HEK293 (cell line): ENCODE results near the gene IL1RN.

ENCODE experiments used
- CTCF ChIA-PET: fragments of 350-600 bp; formaldehyde crosslinking; extraction: SDS; loops from one replicate; lab custom pipeline; 2021; ENCODE audit warnings: antibody characterized with exemption; lab: Yijun Ruan, JAX
- POLR2A ChIA-PET: fragments of 300-600 bp; formaldehyde crosslinking; extraction: SDS; loops from one replicate; lab custom pipeline; 2020; ENCODE audit warnings: antibody characterized with exemption, inconsistent platforms; lab: Yijun Ruan, JAX
- H3K27ac ChIP-seq: fragments of 200-500 bp; sonication (Bioruptor generic); 2 replicates; pipeline ENCODE4 v1.5.1; 2014; ENCODE audit warnings: low read depth, low read length, control low read depth, inconsistent platforms; ENCODE audit errors: extremely low read depth
- H3K36me3 ChIP-seq, 2 experiments: fragments of 200-500 bp in 1 of 2; sonication (Bioruptor generic) in 1 of 2; 1 replicate in 1 of 2; 2 replicates in 1 of 2; pipeline ENCODE4 v1.5.1; 2014 to 2017; ENCODE audit warnings: inconsistent platforms in 2 of 2, low read length in 2 of 2; ENCODE audit not compliant: control insufficient read depth in 2 of 2, insufficient read depth in 1 of 2
- H3K4me1 ChIP-seq: fragments of 200-500 bp; sonication (Bioruptor generic); 2 replicates; pipeline ENCODE4 v1.5.1; 2014; ENCODE audit warnings: mild to moderate bottlenecking, low read length, inconsistent platforms; ENCODE audit not compliant: control insufficient read depth, insufficient read depth
- H3K4me3 ChIP-seq: 2 replicates; pipeline ENCODE4 v1.5.1; 2011; ENCODE audit warnings: low read depth, mild to moderate bottlenecking, control low read depth, low read length, moderate library complexity
- H3K9me3 ChIP-seq: fragments of 200-500 bp; sonication (Bioruptor generic); 2 replicates; pipeline ENCODE4 v1.5.1; 2014; ENCODE audit warnings: low read depth, low read length, inconsistent platforms; ENCODE audit not compliant: control insufficient read depth, insufficient read depth
- EGR2 ChIP-seq: fragments of 450-650 bp; formaldehyde crosslinking; IDR thresholded peaks from 2 replicates; pipeline ENCODE4 v1.5.1; 2016; ENCODE audit warnings: low read depth, missing biosample characterization, missing genetic modification characterization
- GLIS2 ChIP-seq: fragments of 450-650 bp; formaldehyde crosslinking; IDR thresholded peaks from 2 replicates; pipeline ENCODE4 v1.5.1; 2016; ENCODE audit warnings: missing biosample characterization, missing genetic modification characterization
- RBAK ChIP-seq: fragments of 450-650 bp; formaldehyde crosslinking; IDR thresholded peaks from 2 replicates; pipeline ENCODE4 v1.5.1; 2016; ENCODE audit warnings: missing biosample characterization, missing genetic modification characterization
- TCF7L2 ChIP-seq: IDR thresholded peaks from 2 replicates; pipeline ENCODE4 v1.6.1; 2011; ENCODE audit warnings: low read depth, mild to moderate bottlenecking, inconsistent platforms, low read length, moderate library complexity, borderline replicate concordance
- YY2 ChIP-seq: fragments of 450-650 bp; formaldehyde crosslinking; IDR thresholded peaks from 2 replicates; pipeline ENCODE4 v1.5.1; 2016; ENCODE audit warnings: missing biosample characterization, missing genetic modification characterization
- ZBTB21 ChIP-seq: fragments of 450-650 bp; formaldehyde crosslinking; IDR thresholded peaks from 2 replicates; pipeline ENCODE4 v1.5.1; 2017; ENCODE audit warnings: missing biosample characterization, missing genetic modification characterization
- ZEB2 ChIP-seq: fragments of 450-650 bp; formaldehyde crosslinking; IDR thresholded peaks from 2 replicates; pipeline ENCODE4 v1.5.1; 2016; ENCODE audit warnings: missing biosample characterization, missing genetic modification characterization
- ZFHX2 ChIP-seq: fragments of 450-650 bp; formaldehyde crosslinking; conservative IDR thresholded peaks from 2 replicates; pipeline ENCODE4 v1.5.1; 2016; ENCODE audit warnings: missing biosample characterization, missing genetic modification characterization
- ZNF114 ChIP-seq: fragments of 450-650 bp; formaldehyde crosslinking; IDR thresholded peaks from 2 replicates; pipeline ENCODE4 v1.5.0; 2017; ENCODE audit warnings: missing biosample characterization, missing genetic modification characterization
- ZNF292 ChIP-seq: fragments of 450-650 bp; formaldehyde crosslinking; IDR thresholded peaks from 2 replicates; pipeline ENCODE4 v1.5.1; 2016; ENCODE audit warnings: low read depth, missing biosample characterization, missing genetic modification characterization, borderline replicate concordance
- ZNF398 ChIP-seq: fragments of 450-650 bp; formaldehyde crosslinking; IDR thresholded peaks from 2 replicates; pipeline ENCODE4 v1.5.1; 2017; ENCODE audit warnings: missing biosample characterization, missing genetic modification characterization
- ZNF585B ChIP-seq: fragments of 450-650 bp; formaldehyde crosslinking; IDR thresholded peaks from 2 replicates; pipeline ENCODE4 v1.5.1; 2016; ENCODE audit warnings: missing biosample characterization, missing genetic modification characterization
- ZNF629 ChIP-seq: fragments of 450-650 bp; formaldehyde crosslinking; IDR thresholded peaks from 2 replicates; pipeline ENCODE4 v1.5.1; 2017; ENCODE audit warnings: missing biosample characterization, missing genetic modification characterization
- ZNF664 ChIP-seq: fragments of 450-650 bp; formaldehyde crosslinking; IDR thresholded peaks from 2 replicates; pipeline ENCODE4 v1.5.1; 2016; ENCODE audit warnings: missing biosample characterization, missing genetic modification characterization
- ZNF768 ChIP-seq: fragments of 450-650 bp; formaldehyde crosslinking; IDR thresholded peaks from 2 replicates; pipeline ENCODE4 v1.5.1; 2018; ENCODE audit warnings: missing biosample characterization, mild to moderate bottlenecking, missing genetic modification characterization
- TF ChIP-seq, protein P1 (sequence below): fragments of 450-650 bp; formaldehyde crosslinking; IDR thresholded peaks from 2 replicates; pipeline ENCODE4 v1.5.1; 2016; ENCODE audit warnings: missing biosample characterization, missing genetic modification characterization, low read depth
- TF ChIP-seq, protein P2 (sequence below): fragments of 450-650 bp; formaldehyde crosslinking; IDR thresholded peaks from 2 replicates; pipeline ENCODE4 v1.5.1; 2016; ENCODE audit warnings: missing biosample characterization, missing genetic modification characterization

Gene IL1RN

DNA sequence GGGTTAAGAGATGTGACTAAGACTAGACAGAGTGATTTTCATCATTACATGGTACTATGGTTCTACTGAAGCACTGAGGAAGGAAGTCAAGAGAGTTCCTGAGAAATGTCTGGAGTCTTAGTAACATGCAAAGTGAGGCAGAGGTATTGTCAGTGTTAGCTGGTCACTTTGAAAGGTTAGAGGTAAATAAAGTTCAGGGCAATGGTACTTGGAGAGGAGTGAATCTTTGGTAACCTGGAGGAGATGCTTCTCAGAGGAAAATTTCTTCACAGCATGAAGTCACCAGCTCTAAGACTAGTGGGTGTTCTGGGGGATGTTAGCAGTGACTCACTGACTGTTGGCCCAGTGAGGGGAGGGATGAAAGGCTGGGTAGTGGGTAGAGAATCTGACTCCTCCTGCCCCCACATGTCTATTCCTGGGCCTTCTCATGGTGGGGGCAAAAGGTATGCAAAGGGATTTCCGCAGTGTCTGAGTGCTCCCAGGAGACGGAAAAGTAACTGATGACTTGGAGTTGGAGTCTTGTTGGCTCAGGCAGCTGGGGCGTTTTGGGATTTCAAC lies 23.3 kb upstream of the IL1RN start:
- Histone ChIP-seq H3K4me3 (no peak overlapping the region), H3K27ac (no peak overlapping the region), H3K4me1 (no peaks in the 10 kb centered on the region), H3K9me3 (no peaks in the 10 kb centered on the region), H3K36me3 (no peaks in the 10 kb centered on the region)
- TF ChIP-seq ZNF768 (no peak), ZNF398 (tag by site-specific recombination) (peak; percentile 40; the same call in 1 of the 2 replicates), EGR2 (peak; percentile 95), ZFHX2 (peak; percentile 91), ZEB2 (tag by site-specific recombination) (no peak)
- ChIA-PET CTCF (interaction anchor here (0.6 to 1.5 kb wide), 3 partner anchors 24 to 266 kb away, joined by 3 to 5 read pairs (median 4); no protein-coding TSS in a partner anchor), POLR2A (no interaction called here)

- H3K4me3 ChIP-seq = no peak overlapping the region
- no peak overlapping the region for H3K27ac ChIP-seq
- CTCF ChIA-PET = interaction anchor here (1.5 to 1.9 kb wide), 2 partner anchors 25 to 94 kb away, joined by 4 to 5 read pairs; no protein-coding TSS in a partner anchor
- TF ChIP-seq, protein P1, sequence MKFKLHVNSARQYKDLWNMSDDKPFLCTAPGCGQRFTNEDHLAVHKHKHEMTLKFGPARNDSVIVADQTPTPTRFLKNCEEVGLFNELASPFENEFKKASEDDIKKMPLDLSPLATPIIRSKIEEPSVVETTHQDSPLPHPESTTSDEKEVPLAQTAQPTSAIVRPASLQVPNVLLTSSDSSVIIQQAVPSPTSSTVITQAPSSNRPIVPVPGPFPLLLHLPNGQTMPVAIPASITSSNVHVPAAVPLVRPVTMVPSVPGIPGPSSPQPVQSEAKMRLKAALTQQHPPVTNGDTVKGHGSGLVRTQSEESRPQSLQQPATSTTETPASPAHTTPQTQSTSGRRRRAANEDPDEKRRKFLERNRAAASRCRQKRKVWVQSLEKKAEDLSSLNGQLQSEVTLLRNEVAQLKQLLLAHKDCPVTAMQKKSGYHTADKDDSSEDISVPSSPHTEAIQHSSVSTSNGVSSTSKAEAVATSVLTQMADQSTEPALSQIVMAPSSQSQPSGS = peak; percentile 57; the same call in 1 of the 2 replicates
- TF ChIP-seq ZNF629 (tag by site-specific recombination) (peak; percentile 82), ZNF114 (tag by site-specific recombination) (no peak), ZNF664 (tag by site-specific recombination) (peak; percentile 52; the same call in 1 of the 2 replicates), ZNF585B (tag by site-specific recombination) (no peak), ZBTB21 (tag by site-specific recombination) (peak; percentile 76)
- TF ChIP-seq, all 188 proteins: peak for 4
- POLR2A ChIA-PET = no interaction called here
- Histone ChIP-seq H3K36me3 (no peaks in the 10 kb centered on the region), H3K9me3 (no peaks in the 10 kb centered on the region), H3K4me1 (no peaks in the 10 kb centered on the region)
Observed at GRCh38 chr2:113105047-113105785, 22.2 kb upstream of the IL1RN start.

DNA sequence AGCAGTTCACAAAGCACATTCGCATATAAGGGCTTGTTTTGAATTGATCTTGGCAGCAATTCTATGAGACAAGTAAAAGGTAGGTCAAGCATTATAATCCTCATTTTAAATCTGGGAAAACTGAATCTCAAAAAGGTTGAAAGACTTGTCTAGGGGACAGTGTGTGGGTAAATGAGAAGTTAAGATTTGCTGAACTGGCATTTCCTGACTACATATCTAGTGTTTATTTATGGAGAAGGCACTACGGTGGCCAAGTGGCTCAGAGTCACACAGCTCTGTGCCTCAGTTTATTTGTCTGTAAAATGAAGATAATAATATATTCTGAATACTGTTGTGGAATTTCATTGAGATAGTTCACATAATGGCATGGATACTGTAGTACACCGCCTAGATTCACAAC lies 16.3 kb upstream of the IL1RN start:
- no peak overlapping the region for H3K4me3 ChIP-seq
- no peaks in the 10 kb centered on the region for H3K4me1 ChIP-seq
- ChIA-PET POLR2A (no interaction called here), CTCF (no interaction called here)
- H3K36me3 ChIP-seq = no peaks in the 10 kb centered on the region
- no peaks in the 10 kb centered on the region for H3K9me3 ChIP-seq
- no peak overlapping the region for H3K27ac ChIP-seq
- TF ChIP-seq TCF7L2 (no peak), ZNF292 (no peak), RBAK (no peak), YY2 (tag by site-specific recombination) (no peak), GLIS2 (tag by site-specific recombination) (no peak)
- TF ChIP-seq, protein P2, sequence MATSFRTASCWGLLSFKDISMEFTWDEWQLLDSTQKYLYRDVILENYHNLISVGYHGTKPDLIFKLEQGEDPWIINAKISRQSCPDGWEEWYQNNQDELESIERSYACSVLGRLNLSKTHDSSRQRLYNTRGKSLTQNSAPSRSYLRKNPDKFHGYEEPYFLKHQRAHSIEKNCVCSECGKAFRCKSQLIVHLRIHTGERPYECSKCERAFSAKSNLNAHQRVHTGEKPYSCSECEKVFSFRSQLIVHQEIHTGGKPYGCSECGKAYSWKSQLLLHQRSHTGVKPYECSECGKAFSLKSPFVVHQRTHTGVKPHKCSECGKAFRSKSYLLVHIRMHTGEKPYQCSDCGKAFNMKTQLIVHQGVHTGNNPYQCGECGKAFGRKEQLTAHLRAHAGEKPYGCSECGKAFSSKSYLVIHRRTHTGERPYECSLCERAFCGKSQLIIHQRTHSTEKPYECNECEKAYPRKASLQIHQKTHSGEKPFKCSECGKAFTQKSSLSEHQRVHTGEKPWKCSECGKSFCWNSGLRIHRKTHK (tag by site-specific recombination) = no peak
